Calu3 (cell line): Measurements from ENCODE around the gene CLTRN. TPM values are rescaled to one million over a fixed set of nuclear protein-coding genes. Genes with fewer than 3 reads are reported as not detected.

Source experiments
- BruUV-seq: library from RNA; stranded (reverse); fragments of 400-500 nt; replicated peaks from 2 replicates; lab custom pipeline; 2021; lab: Mats Ljungman, UMichigan
- CTCF ChIA-PET: fragments of 300-600 bp; sonication (Branson Sonifier 250); formaldehyde crosslinking; loops from one replicate; lab custom pipeline; 2022; ENCODE audit warnings: antibody characterized with exemption; lab: Charles Lee
- DNase-seq: peaks from one replicate; pipeline ENCODE4 v3.0.0; 2022
- H3K27ac Mint-ChIP-seq: one replicate; pipeline ENCODE4 v1.8.0; 2022; ENCODE audit warnings: mixed read lengths; ENCODE audit not compliant: unreplicated experiment
- H3K27me3 Mint-ChIP-seq: one replicate; pipeline ENCODE4 v1.8.0; 2022; ENCODE audit warnings: mixed read lengths; ENCODE audit not compliant: unreplicated experiment
- H3K36me3 Mint-ChIP-seq: one replicate; pipeline ENCODE4 v1.8.0; 2022; ENCODE audit warnings: mild to moderate bottlenecking, moderate library complexity, mixed read lengths; ENCODE audit not compliant: insufficient read depth, unreplicated experiment
- H3K4me1 Mint-ChIP-seq: one replicate; pipeline ENCODE4 v1.8.0; 2022; ENCODE audit warnings: mild to moderate bottlenecking, low read depth, mixed read lengths; ENCODE audit not compliant: unreplicated experiment
- H3K4me3 Mint-ChIP-seq: one replicate; pipeline ENCODE4 v1.8.0; 2022; ENCODE audit warnings: mild to moderate bottlenecking, low read depth, moderate library complexity, mixed read lengths; ENCODE audit not compliant: unreplicated experiment
- H3K9me3 Mint-ChIP-seq: one replicate; pipeline ENCODE4 v1.8.0; 2022; ENCODE audit warnings: low read depth, mixed read lengths; ENCODE audit not compliant: unreplicated experiment
- CTCF ChIP-seq: fragments of 200-600 bp; IDR thresholded peaks from one replicate; pipeline ENCODE4 v1.8.0; 2022; ENCODE audit warnings: antibody characterized with exemption; ENCODE audit not compliant: unreplicated experiment
- intact Hi-C: fragments of 100-400 bp; cut with micrococcal nuclease; formaldehyde crosslinking; loops from one replicate; pipeline ENCODE4 v1.10.0; 2022; ENCODE audit not compliant: unreplicated experiment
- total RNA-seq: library from RNA; stranded (reverse); gene quantifications from 2 replicates; pipeline ENCODE4 v1.2.3, GENCODE V29; 2022

Gene CLTRN
- total RNA-seq, 1 experiment from 2014 or later, result 35.3 TPM

DNA sequence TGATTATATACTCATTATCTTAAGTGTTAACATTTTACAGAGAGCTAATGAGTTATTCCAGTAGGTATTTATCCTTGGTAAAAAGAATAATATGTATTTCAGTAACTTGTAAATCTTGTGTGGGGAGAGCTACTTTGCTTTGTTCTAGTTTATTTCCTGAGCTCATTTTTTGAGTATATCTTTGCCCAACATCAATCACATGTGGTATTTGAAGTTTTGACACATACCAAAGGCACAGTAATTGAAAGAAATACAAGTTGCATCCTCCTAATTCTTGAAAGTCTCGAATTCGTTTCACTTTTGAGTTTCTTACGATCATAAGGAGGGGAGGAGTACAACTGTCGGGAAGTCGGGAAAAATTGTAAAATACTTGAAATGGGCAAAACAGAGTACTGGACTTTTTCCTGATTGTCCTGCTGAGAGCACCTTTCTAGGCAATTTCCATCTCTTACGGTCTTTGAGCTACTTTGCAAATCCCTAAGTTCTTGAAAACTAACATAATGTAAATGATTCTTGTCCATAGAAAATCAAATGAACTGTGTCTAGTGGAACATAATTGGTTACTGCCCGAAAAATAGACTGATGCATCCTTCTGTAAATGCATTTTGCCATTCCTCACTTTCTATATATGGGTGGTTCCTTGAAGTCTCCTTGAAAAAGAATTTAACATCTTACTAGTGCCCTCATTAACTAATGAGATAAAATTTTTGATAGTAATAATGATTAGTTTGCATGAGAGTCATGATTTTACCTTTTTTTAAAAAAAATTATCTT is 20.6 kb downstream of the CLTRN start:
- no TSS peak for BruUV-seq
- Mint-ChIP-seq H3K27ac (no peak overlapping the region), H3K4me1 (peaks cover 16% of the 10 kb centered on the region), H3K9me3 (no peaks in the 10 kb centered on the region), H3K36me3 (no peaks in the 10 kb centered on the region), H3K27me3 (no peaks in the 10 kb centered on the region), H3K4me3 (no peak overlapping the region)
- CTCF ChIA-PET, result interaction anchor here (1.5 kb wide), 1 partner anchor 76 kb away, joined by 3 read pairs; no protein-coding TSS in a partner anchor
- no peak for TF ChIP-seq CTCF
- no peak for DNase-seq
- intact Hi-C loops, result loop anchor here (2.0 kb wide), 1 partner anchor 49 kb away; no protein-coding TSS in a partner anchor

GRCh38 chrX:15631637-15632036 is 33.0 kb downstream of the CLTRN start:
- Mint-ChIP-seq H3K36me3 (peaks cover 4% of the 10 kb centered on the region), H3K27me3 (no peaks in the 10 kb centered on the region), H3K27ac (no peak overlapping the region), H3K4me1 (no peaks in the 10 kb centered on the region), H3K4me3 (no peak overlapping the region), H3K9me3 (peaks cover 4% of the 10 kb centered on the region)
- no peak for DNase-seq
- no TSS peak for BruUV-seq
- no peak for TF ChIP-seq CTCF
- intact Hi-C loops, result no loop called here
- CTCF ChIA-PET, result no interaction called here

DNA sequence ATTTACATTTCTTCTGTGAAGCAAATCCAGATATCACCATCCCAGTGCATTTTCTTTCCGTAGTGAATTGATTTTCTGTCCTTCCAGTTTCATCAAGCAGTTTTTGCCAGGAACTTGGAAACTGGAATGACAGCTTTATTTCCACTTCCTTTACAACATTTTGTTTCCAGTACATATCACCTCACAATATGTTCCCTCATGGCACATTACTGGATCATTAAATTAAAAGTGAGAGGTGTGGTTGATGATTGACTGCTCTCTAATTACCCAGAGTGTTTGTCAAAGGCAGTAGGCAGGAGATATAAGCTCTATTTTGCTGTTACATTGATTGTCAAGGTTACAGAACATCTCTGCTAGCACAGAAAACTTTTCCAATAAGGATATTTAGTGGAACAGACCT is 41.6 kb downstream of the CLTRN start:
- peaks cover 17% of the 10 kb centered on the region for H3K4me1 Mint-ChIP-seq
- no peaks in the 10 kb centered on the region for H3K27me3 Mint-ChIP-seq
- no peak for DNase-seq
- peaks cover 9% of the 10 kb centered on the region for H3K9me3 Mint-ChIP-seq
- no TSS peak for BruUV-seq
- no peak for TF ChIP-seq CTCF
- CTCF ChIA-PET, result no interaction called here
- H3K36me3 Mint-ChIP-seq, result no peaks in the 10 kb centered on the region
- H3K4me3 Mint-ChIP-seq, result no peak overlapping the region
- no peak overlapping the region for H3K27ac Mint-ChIP-seq
- intact Hi-C loops, result no loop called here

GRCh38 chrX:15619053-15619755 is 45.4 kb downstream of the CLTRN start:
- no TSS peak for BruUV-seq
- peaks cover 32% of the 10 kb centered on the region for H3K4me1 Mint-ChIP-seq
- no peak overlapping the region for H3K4me3 Mint-ChIP-seq
- intact Hi-C loops, result no loop called here
- TF ChIP-seq CTCF, result no peak
- H3K27ac Mint-ChIP-seq, result peak overlapping the region; percentile 71
- no peaks in the 10 kb centered on the region for H3K27me3 Mint-ChIP-seq
- peak; percentile 72 for DNase-seq
- H3K36me3 Mint-ChIP-seq, result no peaks in the 10 kb centered on the region
- CTCF ChIA-PET, result no interaction called here
- H3K9me3 Mint-ChIP-seq, result peaks cover 6% of the 10 kb centered on the region
